ENCODE data around the gene NDUFAF2.
A peak's percentile ranks its signal among the peaks of the same experiment; 100 is the strongest.

NDUFAF2 gene

GRCh38 chr5:61141801-61142200 is 196.8 kb downstream of the NDUFAF2 start:
- Histone ChIP-seq H3K36me3 (ENCODE audit: insufficient read depth, low read length) (no peaks in the 10 kb centered on the region), H3K27me3 (ENCODE audit: insufficient read depth, low read length) (no peaks in the 10 kb centered on the region), H3K27ac (ENCODE audit: low read depth, low read length) (no peak overlapping the region)

GRCh38 chr5:61142391-61142790 is 197.4 kb downstream of the NDUFAF2 start:
- Histone ChIP-seq H3K79me2 (ENCODE audit: control insufficient read depth, insufficient read depth, low read length, unreplicated experiment) (no peaks in the 10 kb centered on the region), H3K27me3 (ENCODE audit: insufficient read depth, low read length) (no peaks in the 10 kb centered on the region), H2AFZ (ENCODE audit: low read length, unreplicated experiment) (no peak overlapping the region), H3K4me1 (ENCODE audit: control insufficient read depth, insufficient read depth, low read length, unreplicated experiment) (no peaks in the 10 kb centered on the region), H3K36me3 (ENCODE audit: insufficient read depth, low read length) (no peaks in the 10 kb centered on the region), H3K4me3 (ENCODE audit: low read depth, low read length) (no peak overlapping the region), H3K27ac (ENCODE audit: low read depth, low read length) (no peak overlapping the region)

More at GRCh38 chr5:61141801-61142200, 196.8 kb downstream of the NDUFAF2 start:
- H3K79me2 ChIP-seq (ENCODE audit: control insufficient read depth, insufficient read depth, low read length, unreplicated experiment) = no peaks in the 10 kb centered on the region
- H2AFZ ChIP-seq (ENCODE audit: low read length, unreplicated experiment) = no peak overlapping the region
- H3K4me3 ChIP-seq (ENCODE audit: low read depth, low read length) = no peak overlapping the region
- no peaks in the 10 kb centered on the region for H3K4me1 ChIP-seq (ENCODE audit: control insufficient read depth, insufficient read depth, low read length, unreplicated experiment)

- Histone ChIP-seq H3K36me3 (ENCODE audit: insufficient read depth, low read length) (no peaks in the 10 kb centered on the region), H3K4me1 (ENCODE audit: control insufficient read depth, insufficient read depth, low read length, unreplicated experiment) (no peaks in the 10 kb centered on the region), H2AFZ (ENCODE audit: low read length, unreplicated experiment) (no peak overlapping the region), H3K4me3 (ENCODE audit: low read depth, low read length) (no peak overlapping the region), H3K79me2 (ENCODE audit: control insufficient read depth, insufficient read depth, low read length, unreplicated experiment) (no peaks in the 10 kb centered on the region), H3K27ac (ENCODE audit: low read depth, low read length) (no peak overlapping the region), H3K27me3 (ENCODE audit: insufficient read depth, low read length) (no peaks in the 10 kb centered on the region)
These were observed 197.8 kb downstream of the NDUFAF2 start for GRCh38 chr5:61142811-61143210.

GRCh38 chr5:61148515-61148914 is 203.5 kb downstream of the NDUFAF2 start:
- Histone ChIP-seq H3K27ac (ENCODE audit: low read depth, low read length) (no peak overlapping the region), H3K36me3 (ENCODE audit: insufficient read depth, low read length) (no peaks in the 10 kb centered on the region), H3K27me3 (ENCODE audit: insufficient read depth, low read length) (no peaks in the 10 kb centered on the region), H3K4me1 (ENCODE audit: control insufficient read depth, insufficient read depth, low read length, unreplicated experiment) (no peaks in the 10 kb centered on the region), H3K4me3 (ENCODE audit: low read depth, low read length) (no peak overlapping the region), H3K79me2 (ENCODE audit: control insufficient read depth, insufficient read depth, low read length, unreplicated experiment) (no peaks in the 10 kb centered on the region), H2AFZ (ENCODE audit: low read length, unreplicated experiment) (no peak overlapping the region)

GRCh38 chr5:61151893-61152292 is 206.9 kb downstream of the NDUFAF2 start:
- Histone ChIP-seq H3K27me3 (ENCODE audit: insufficient read depth, low read length) (no peaks in the 10 kb centered on the region), H2AFZ (ENCODE audit: low read length, unreplicated experiment) (no peak overlapping the region), H3K4me1 (ENCODE audit: control insufficient read depth, insufficient read depth, low read length, unreplicated experiment) (no peaks in the 10 kb centered on the region)

GRCh38 chr5:61159070-61159469 is 214.1 kb downstream of the NDUFAF2 start:
- peaks cover 25% of the 10 kb centered on the region for H3K36me3 ChIP-seq (ENCODE audit: insufficient read depth, low read length)
- H3K79me2 ChIP-seq (ENCODE audit: control insufficient read depth, insufficient read depth, low read length, unreplicated experiment) = peaks cover 56% of the 10 kb centered on the region
- no peaks in the 10 kb centered on the region for H3K27me3 ChIP-seq (ENCODE audit: insufficient read depth, low read length)
- H2AFZ ChIP-seq (ENCODE audit: low read length, unreplicated experiment) = no peak overlapping the region
- H3K4me1 ChIP-seq (ENCODE audit: control insufficient read depth, insufficient read depth, low read length, unreplicated experiment) = peaks cover 37% of the 10 kb centered on the region
- no peak overlapping the region for H3K27ac ChIP-seq (ENCODE audit: low read depth, low read length)
- peak overlapping the region; percentile 1; the same call in 1 of the 2 replicates for H3K4me3 ChIP-seq (ENCODE audit: low read depth, low read length)

More at GRCh38 chr5:61151893-61152292, 206.9 kb downstream of the NDUFAF2 start:
- Histone ChIP-seq H3K36me3 (ENCODE audit: insufficient read depth, low read length) (peaks cover 5% of the 10 kb centered on the region; the same call in 1 of the 2 replicates), H3K27ac (ENCODE audit: low read depth, low read length) (no peak overlapping the region), H3K4me3 (ENCODE audit: low read depth, low read length) (no peak overlapping the region), H3K79me2 (ENCODE audit: control insufficient read depth, insufficient read depth, low read length, unreplicated experiment) (no peaks in the 10 kb centered on the region)

GRCh38 chr5:61159836-61160235 is 214.8 kb downstream of the NDUFAF2 start:
- H3K4me3 ChIP-seq (ENCODE audit: low read depth, low read length) = peak overlapping the region; percentile 89
- no peak overlapping the region for H2AFZ ChIP-seq (ENCODE audit: low read length, unreplicated experiment)
- peaks cover 40% of the 10 kb centered on the region for H3K4me1 ChIP-seq (ENCODE audit: control insufficient read depth, insufficient read depth, low read length, unreplicated experiment)
- no peak overlapping the region for H3K27ac ChIP-seq (ENCODE audit: low read depth, low read length)
- peaks cover 61% of the 10 kb centered on the region for H3K79me2 ChIP-seq (ENCODE audit: control insufficient read depth, insufficient read depth, low read length, unreplicated experiment)
- peaks cover 25% of the 10 kb centered on the region for H3K36me3 ChIP-seq (ENCODE audit: insufficient read depth, low read length)
- H3K27me3 ChIP-seq (ENCODE audit: insufficient read depth, low read length) = no peaks in the 10 kb centered on the region

- no peak overlapping the region for H2AFZ ChIP-seq (ENCODE audit: low read length, unreplicated experiment)
- peaks cover 25% of the 10 kb centered on the region for H3K36me3 ChIP-seq (ENCODE audit: insufficient read depth, low read length)
- H3K4me1 ChIP-seq (ENCODE audit: control insufficient read depth, insufficient read depth, low read length, unreplicated experiment) = peaks cover 40% of the 10 kb centered on the region
- H3K27me3 ChIP-seq (ENCODE audit: insufficient read depth, low read length) = no peaks in the 10 kb centered on the region
- H3K27ac ChIP-seq (ENCODE audit: low read depth, low read length) = no peak overlapping the region
- H3K79me2 ChIP-seq (ENCODE audit: control insufficient read depth, insufficient read depth, low read length, unreplicated experiment) = peaks cover 61% of the 10 kb centered on the region
- H3K4me3 ChIP-seq (ENCODE audit: low read depth, low read length) = peak overlapping the region; percentile 89
These were observed 215.5 kb downstream of the NDUFAF2 start for GRCh38 chr5:61160497-61160896.

GRCh38 chr5:61162010-61162831 is 217.2 kb downstream of the NDUFAF2 start, which contains the start of gene SMIM15:
Gene SMIM15, minus strand, starts transcription at chr5:61162468. Its CDS starts 2,297 bp downstream, at chr5:61160171.
- peaks cover 40% of the 10 kb centered on the region for H3K4me1 ChIP-seq (ENCODE audit: control insufficient read depth, insufficient read depth, low read length, unreplicated experiment)
- H3K36me3 ChIP-seq (ENCODE audit: insufficient read depth, low read length) = peaks cover 17% of the 10 kb centered on the region
- H3K27me3 ChIP-seq (ENCODE audit: insufficient read depth, low read length) = no peaks in the 10 kb centered on the region
- peak within 1 kb of the TSS; percentile 83 for H3K27ac ChIP-seq (ENCODE audit: low read depth, low read length)
- peak within 1 kb of the TSS; percentile 93 for H2AFZ ChIP-seq (ENCODE audit: low read length, unreplicated experiment)
- H3K79me2 ChIP-seq (ENCODE audit: control insufficient read depth, insufficient read depth, low read length, unreplicated experiment) = peaks cover 61% of the 10 kb centered on the region
- peak within 1 kb of the TSS; percentile 89 for H3K4me3 ChIP-seq (ENCODE audit: low read depth, low read length)

- Histone ChIP-seq H3K27ac (ENCODE audit: low read depth, low read length) (peak overlapping the region; percentile 83), H3K36me3 (ENCODE audit: insufficient read depth, low read length) (peaks cover 17% of the 10 kb centered on the region), H3K79me2 (ENCODE audit: control insufficient read depth, insufficient read depth, low read length, unreplicated experiment) (peaks cover 59% of the 10 kb centered on the region), H3K4me3 (ENCODE audit: low read depth, low read length) (peak overlapping the region; percentile 89), H2AFZ (ENCODE audit: low read length, unreplicated experiment) (peak overlapping the region; percentile 67), H3K4me1 (ENCODE audit: control insufficient read depth, insufficient read depth, low read length, unreplicated experiment) (peaks cover 39% of the 10 kb centered on the region), H3K27me3 (ENCODE audit: insufficient read depth, low read length) (no peaks in the 10 kb centered on the region)
These were observed 218.0 kb downstream of the NDUFAF2 start for GRCh38 chr5:61162832-61163567.

Data from ACC112 (cell line).